Thoracic aorta (tissue), 2 donors: ENCODE measurements around the gene MED13L. TPM values are rescaled to one million over a fixed set of nuclear protein-coding genes. Genes with fewer than 3 reads are reported as not detected.

Source experiments
- ATAC-seq: fragments of 150-250 bp; one replicate; pipeline ENCODE4 v1.8.0; 2017; ENCODE audit warnings: low read depth; ENCODE audit not compliant: insufficient number of reproducible peaks, low FRiP score
- DNase-seq: peaks from one replicate; pipeline ENCODE4 v3.0.0-alpha.2; 2020; ENCODE audit warnings: low spot score
- H3K27ac ChIP-seq, 2 donors: fragments of 200-600 bp; sonication (generic); 1 replicate in 1 of 2; 2 replicates in 1 of 2; pipeline ENCODE4 v1.5.1; 2016; ENCODE audit warnings: mild to moderate bottlenecking in 2 of 2, moderate library complexity in 2 of 2
- H3K27me3 ChIP-seq: fragments of 200-600 bp; sonication (generic); replicated peaks from 2 replicates; pipeline ENCODE4 v1.6.0; 2016; ENCODE audit warnings: mild to moderate bottlenecking; ENCODE audit not compliant: insufficient read depth
- H3K36me3 ChIP-seq: fragments of 200-600 bp; sonication (generic); one replicate; pipeline ENCODE4 v1.5.1; 2016
- H3K4me1 ChIP-seq, 2 donors: fragments of 200-600 bp; sonication (generic); 1 replicate in 1 of 2; 2 replicates in 1 of 2; pipeline versions ENCODE4 v1.5.1 to v1.6.0; 2016; ENCODE audit warnings: low read depth in 2 of 2, mild to moderate bottlenecking in 1 of 2; ENCODE audit not compliant: control insufficient read depth in 1 of 2
- H3K4me3 ChIP-seq: fragments of 200-600 bp; sonication (generic); 2 replicates; pipeline ENCODE4 v1.5.1; 2016; ENCODE audit warnings: mild to moderate bottlenecking
- H3K9me3 ChIP-seq: fragments of 200-600 bp; sonication (generic); 2 replicates; pipeline ENCODE4 v1.5.1; 2016
- CTCF ChIP-seq: fragments of 200-600 bp; sonication (generic); IDR thresholded peaks from one replicate; pipeline ENCODE4 v1.5.1; 2019; ENCODE audit warnings: antibody characterized with exemption
- total RNA-seq, 2 donors: library from RNA; depleted of rRNA; stranded (reverse); fragments of >200 nt; gene quantifications; one replicate each; pipeline versions ENCODE4 v1.1.0 to v1.2.3, GENCODE V29; 2016

The MED13L gene
- total RNA-seq, 2 donors from 2014 or later, result 186 to 221 TPM

DNA sequence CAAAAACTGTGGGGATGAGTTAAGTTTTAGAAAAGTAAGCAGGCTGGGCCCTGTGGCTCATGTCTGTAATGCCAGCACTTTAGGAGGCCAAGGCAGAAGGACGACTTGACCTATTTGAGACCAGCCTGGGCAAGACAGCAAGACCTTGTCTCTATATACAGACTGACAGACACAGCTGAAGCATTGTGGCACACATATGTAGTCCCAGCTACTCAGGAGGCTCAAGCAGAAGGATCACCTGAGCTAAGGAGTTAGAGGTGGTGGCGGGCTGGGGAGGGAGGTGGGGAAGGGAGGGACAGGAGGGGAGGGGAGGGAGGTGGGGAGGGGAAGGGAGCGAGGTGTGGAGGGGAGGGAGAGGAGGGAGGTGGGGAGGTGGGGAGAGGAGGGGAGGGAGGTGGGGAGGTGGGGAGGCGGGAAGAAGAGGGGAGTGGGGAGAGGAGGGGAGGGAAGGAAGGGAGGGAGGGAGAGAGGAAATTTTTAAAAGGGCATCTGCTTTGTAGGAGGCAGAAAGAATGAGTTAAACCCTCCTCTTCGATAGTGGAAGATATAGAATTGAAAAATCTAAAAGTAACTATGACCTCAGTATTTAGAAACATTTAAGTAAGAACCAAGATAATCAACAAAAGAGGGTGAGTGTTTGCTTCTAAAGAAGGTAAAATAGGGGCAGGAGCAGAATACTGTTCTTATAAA is 30.9 kb downstream of the MED13L start:
- TF ChIP-seq CTCF, result no peak
- H3K4me3 ChIP-seq, result no peak overlapping the region
- DNase-seq (no peak), ATAC-seq (no peak)
- H3K36me3 ChIP-seq, result no peaks in the 10 kb centered on the region
- H3K27ac ChIP-seq, result no peak overlapping the region
- H3K27me3 ChIP-seq, result no peaks in the 10 kb centered on the region
- peaks cover 61 to 68% of the 10 kb centered on the region in 2 donors for H3K4me1 ChIP-seq
- peaks cover 4% of the 10 kb centered on the region for H3K9me3 ChIP-seq

DNA sequence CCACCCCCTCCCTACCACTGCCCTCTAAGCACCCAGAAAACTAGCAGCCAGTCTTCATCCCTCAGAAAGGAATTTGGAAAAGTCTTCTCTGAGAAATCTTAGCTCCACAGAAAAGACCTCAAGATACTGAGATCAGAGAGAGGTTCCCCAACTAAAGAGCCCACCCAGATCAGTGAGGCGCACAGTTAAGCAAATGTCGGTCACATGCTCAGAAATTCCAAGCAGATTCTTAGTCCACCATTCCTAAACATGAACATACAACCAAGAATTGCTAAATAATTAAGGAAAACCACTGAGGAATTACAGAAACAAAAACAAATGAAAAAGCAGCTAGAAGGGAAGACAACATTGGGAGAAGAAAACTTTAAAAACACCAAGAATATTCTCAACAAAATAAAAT is 32.3 kb downstream of the MED13L start:
- Histone ChIP-seq H3K27ac (no peak overlapping the region), H3K27me3 (no peaks in the 10 kb centered on the region), H3K4me3 (no peak overlapping the region), H3K36me3 (no peaks in the 10 kb centered on the region), H3K9me3 (peaks cover 2% of the 10 kb centered on the region), H3K4me1 (peaks cover 64 to 77% of the 10 kb centered on the region in 2 donors)
- ATAC-seq (no peak), DNase-seq (no peak)
- TF ChIP-seq CTCF, result no peak

DNA sequence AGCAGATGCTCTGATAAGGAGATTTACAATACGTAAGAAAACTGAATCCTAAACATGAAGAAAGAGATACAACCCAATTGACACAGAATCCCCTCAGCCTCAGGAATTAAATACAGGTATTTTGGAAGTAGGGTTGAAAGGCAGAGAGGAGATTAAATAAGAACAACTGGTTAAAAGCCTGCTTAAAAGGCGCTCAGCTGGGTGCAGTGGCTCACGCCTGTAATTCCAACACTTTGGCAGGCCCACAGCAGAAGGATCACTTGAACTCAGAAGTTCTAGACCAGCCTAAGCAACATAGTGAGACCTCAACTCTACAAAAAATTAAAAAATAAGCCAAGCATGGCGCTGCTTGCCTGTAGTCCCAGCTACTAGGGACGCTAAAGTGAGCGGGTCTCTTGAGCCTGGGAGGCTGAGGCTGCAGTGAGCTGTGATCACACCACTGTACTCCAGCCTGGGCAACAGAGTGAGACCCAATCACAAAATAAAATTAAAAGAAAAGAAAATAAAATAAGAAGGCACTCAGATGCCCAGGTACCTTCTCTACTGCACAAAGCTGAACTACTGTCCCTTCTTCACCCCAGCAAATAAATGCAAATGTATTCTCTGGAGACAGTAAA is 32.9 kb downstream of the MED13L start:
- Histone ChIP-seq H3K27ac (no peak overlapping the region), H3K27me3 (no peaks in the 10 kb centered on the region), H3K9me3 (no peaks in the 10 kb centered on the region), H3K4me1 (peaks cover 64 to 77% of the 10 kb centered on the region in 2 donors), H3K36me3 (no peaks in the 10 kb centered on the region), H3K4me3 (no peak overlapping the region)
- TF ChIP-seq CTCF, result no peak
- ATAC-seq, result no peak
- no peak for DNase-seq

DNA sequence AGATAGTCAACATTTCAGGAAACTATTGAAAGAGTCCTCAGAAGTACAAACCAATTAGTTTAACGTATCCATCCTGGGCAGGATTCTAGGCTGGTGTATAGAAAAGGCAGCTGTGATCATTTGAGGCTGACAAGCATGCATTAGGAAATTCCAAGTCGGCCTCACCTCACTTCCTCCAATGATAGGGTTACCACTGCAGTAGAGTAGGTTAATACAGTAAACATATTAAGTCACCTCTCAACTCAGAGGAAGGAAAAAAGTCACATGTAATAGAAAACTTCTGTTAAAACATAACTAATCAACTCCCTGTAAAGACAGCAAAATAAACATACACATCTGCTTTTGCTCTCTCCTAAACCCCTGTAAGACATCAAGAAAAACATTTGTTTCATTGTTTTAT is 33.5 kb downstream of the MED13L start:
- DNase-seq (no peak), ATAC-seq (no peak)
- H3K4me1 ChIP-seq, result peaks cover 58 to 76% of the 10 kb centered on the region in 2 donors
- H3K4me3 ChIP-seq, result no peak overlapping the region
- no peaks in the 10 kb centered on the region for H3K9me3 ChIP-seq
- no peaks in the 10 kb centered on the region for H3K27me3 ChIP-seq
- no peaks in the 10 kb centered on the region for H3K36me3 ChIP-seq
- H3K27ac ChIP-seq, result no peak overlapping the region
- no peak for TF ChIP-seq CTCF

- no peaks in the 10 kb centered on the region for H3K36me3 ChIP-seq
- no peaks in the 10 kb centered on the region for H3K9me3 ChIP-seq
- H3K27ac ChIP-seq, result no peak overlapping the region
- DNase-seq (no peak), ATAC-seq (no peak)
- H3K4me1 ChIP-seq, result peaks cover 46 to 64% of the 10 kb centered on the region in 2 donors
- H3K4me3 ChIP-seq, result no peak overlapping the region
- H3K27me3 ChIP-seq, result no peaks in the 10 kb centered on the region
- TF ChIP-seq CTCF, result no peak
Measured at GRCh38 chr12:116242740-116243139, 34.8 kb downstream of the MED13L start.
